Measurements from ENCODE around the gene LSM4.
"Not testable (repeated sequence)": the region's sequence is repeated elsewhere in the genome, so short reads cannot be mapped to it uniquely, and the experiment has no call there.

Gene LSM4

DNA sequence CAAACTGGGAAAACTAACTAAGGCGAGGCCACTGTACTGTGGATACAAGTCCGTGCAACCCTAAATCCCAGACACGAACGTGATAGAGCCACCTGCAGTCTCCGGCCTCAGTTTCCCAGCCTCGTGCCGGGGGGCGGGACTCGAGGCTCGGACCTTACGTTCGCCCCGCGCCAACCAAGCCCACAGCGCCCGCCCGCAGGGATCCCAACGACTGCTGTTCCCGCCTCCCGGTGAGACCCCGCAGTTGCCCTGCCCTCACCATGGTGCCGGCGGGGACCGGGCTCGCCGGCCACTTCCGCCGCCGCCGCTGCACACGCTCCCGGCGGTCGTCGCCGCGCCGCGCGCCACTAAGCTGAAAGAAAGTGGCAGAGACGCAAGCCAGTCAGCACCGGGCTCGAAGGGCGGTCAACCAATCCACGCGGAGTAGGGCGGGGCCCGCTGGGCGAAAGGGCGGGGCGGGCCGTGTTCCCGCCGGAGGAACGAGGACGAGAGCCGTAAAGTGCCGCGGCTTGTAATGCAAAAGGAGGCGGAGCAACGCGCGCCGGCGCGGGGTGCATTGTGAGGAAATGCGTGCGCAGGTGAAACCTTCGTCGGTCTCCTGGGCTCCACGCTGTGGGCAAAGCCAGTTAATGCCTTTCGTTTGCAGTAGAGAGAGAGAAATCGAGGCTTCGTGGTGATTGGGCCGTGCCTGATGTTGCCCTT lies at the start of gene LSM4:
Gene LSM4 (minus strand): TSS at position 318 of the 702 bp plus-strand sequence. CDS start 56 bp downstream, at position 262.
- peak; percentile 99 for DNase-seq

DNA sequence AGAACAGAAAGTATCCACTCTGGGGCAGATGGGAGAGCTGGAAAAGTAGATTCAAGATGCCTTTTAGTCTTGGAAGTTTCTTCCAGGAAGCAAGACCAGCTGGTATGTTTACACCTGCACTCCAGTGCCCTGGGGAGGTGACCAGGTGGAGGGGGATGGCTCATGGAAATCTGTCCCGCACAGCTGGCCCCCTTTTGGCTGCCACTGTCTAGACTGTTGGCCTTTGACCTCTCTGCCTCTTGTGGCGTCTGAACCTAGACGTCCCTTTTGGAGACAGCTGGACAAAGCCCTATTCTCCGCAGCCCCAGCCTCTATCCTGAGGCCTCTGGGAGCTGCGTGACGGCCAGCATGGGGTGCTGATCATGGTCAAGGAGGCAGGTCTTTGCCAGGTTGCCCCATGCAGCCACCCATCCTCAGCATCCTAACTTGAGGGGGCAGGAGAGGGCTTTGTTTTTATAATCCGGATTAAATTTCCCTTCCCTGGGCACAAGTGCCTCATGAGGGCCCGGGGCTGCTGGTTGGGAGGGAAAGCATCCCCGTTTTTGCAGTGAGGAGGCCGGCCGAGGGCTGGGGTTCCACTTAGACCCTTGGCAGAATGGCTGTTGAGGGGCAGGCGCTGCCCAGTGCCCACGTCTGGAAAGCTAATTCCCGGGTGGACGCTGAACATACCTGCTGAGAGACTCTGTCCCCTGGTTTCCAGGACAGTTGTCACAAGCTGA lies 45.8 kb upstream of the LSM4 start:
- DNase-seq: no peak

DNA sequence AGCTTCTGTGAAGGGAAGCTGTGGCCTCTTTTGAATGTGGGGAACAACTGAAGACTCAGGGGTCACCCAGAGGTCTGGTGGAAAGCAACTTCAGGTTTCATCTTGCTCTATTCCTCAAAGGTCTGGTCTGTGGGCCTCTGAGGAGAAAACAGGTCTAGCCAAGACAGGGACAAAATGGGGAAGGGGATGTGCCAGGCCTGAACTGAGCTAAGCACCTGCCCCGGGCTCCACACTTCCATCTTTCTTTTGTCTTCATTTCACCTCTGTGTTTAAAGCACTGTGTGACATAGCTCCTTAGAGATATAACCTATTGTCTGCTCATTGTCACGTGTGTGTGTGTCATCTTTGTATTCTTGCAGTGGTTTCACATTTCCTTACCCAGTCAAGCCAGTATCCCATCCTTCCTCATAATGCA lies 43.2 kb upstream of the LSM4 start:
- peak; percentile 28 for DNase-seq

DNA sequence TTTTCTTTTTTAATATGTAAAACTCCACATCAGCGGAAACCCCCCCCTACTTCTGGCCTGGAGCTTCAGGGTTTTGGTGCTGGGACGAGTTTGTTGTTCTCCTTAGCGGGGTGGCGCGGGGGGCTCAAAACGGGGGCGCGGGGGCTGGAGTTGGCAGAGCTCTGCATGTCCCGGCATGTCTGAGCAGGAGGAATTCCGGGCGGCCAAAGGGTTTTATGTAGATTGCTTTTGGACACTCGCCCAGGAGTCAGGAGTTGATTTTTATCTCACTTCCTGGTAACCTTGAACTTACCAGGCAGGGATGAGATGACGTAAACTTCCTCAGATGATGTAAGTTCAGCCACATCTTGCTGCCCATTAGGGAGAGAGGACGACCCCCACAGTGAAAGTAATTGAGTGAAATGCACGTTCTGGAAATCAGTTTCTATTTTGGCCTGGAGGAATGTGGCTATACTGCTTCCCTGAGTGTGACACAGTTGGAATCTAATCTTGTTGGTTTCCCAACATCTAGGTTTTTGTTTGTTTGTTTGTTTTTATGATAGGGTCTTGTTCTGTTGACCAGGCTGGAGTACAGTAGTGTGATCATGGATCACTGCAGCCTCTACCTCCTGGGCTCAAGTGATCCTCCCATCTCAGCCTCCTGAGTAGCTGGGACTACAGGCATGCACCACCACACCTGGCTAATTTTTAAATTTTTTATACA lies 42.1 kb upstream of the LSM4 start:
- peak; percentile 98 for DNase-seq

DNA sequence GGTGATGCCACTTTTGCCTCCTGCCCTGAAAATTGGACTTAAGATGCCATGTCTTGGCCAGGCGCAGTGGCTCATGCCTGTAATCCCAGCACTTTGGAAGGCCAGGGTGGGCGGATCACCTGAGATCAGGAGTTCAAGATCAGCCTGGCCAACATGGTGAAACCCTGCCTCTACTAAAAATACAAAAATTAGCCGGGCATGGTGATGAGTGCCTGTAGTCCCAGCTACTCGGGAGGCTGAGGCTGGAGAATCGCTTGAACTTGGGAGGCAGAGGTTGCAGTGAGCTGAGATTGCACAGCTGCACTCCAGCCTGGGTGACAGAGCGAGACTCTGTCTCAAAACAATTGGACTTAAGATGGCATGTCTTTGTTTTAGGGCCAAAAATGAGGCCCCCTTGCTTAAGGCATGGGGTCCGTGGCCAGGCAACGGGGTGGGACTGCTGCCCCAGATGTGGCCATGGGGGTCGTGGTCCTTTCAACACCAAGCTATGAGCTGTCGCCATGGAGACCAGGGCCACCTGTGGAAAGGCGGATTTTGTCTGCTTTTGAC lies 41.5 kb upstream of the LSM4 start:
- not testable (repeated sequence) for DNase-seq

DNA sequence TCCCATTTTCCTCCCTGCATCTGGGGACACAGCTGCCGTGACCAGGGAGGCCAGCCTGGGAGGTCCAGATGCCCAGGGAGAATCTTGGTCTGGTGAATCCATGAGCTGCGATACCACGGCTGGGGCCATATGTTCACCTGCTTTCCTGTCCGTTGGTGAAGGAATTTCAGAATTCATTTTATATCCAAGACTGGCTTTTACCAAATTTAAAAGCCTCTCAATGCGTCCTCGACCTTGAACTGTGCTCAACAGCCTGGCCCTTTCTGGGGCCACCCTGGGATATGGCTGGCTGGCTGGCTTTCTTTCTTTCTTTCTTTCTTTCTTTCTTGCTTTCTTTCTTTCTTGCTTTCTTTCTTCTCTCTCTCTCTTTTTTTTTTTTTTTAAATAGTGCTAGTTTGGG lies 40.9 kb upstream of the LSM4 start:
- no peak for DNase-seq

DNA sequence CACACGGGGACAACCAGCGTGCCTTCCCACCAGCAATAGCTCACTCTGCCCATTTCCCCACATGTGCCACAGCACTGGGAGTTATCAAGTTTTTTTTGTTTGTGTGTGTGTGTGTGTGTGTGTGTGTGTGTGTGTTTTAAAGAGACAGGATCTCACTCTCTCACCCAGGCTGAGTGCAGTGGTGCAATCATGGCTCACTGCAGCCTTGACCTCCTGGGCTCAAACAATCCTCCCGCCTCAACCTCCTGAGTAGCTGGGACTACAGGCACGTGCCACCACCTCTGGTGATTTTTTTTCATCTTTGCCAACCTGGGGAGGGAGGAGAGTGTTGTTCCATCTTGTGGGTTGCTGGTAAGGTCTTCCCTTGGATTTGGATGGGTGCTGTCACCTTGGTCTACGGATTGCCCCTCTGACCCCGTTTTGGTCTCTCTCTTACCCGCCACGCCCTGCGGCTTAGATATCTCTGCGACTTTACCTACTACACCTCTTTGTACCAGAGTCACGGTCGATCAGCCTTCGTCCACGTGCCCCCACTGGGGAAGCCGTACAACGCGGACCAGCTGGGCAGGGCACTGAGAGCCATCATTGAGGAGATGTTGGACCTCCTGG lies 40.2 kb upstream of the LSM4 start:
- DNase-seq: peak; percentile 47

DNA sequence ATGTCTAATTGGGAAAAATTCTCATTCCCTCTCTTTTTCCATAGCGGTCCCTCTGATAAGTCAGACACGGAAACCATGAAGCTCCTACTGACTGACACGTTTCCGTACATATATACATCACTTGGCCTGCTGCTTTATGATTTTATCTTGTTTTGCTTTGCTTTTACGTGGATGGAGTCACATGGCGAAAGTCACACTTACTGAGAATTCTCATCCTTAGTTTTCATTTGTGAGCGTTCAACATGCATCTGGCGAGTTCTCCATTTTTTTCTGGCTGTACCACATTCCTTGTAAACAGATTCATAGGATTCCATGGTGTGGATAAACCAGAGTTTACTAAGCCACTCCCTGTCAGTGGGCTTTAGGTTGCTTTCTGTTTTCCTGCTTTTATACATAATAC lies 38.8 kb upstream of the LSM4 start:
- DNase-seq: no peak

DNA sequence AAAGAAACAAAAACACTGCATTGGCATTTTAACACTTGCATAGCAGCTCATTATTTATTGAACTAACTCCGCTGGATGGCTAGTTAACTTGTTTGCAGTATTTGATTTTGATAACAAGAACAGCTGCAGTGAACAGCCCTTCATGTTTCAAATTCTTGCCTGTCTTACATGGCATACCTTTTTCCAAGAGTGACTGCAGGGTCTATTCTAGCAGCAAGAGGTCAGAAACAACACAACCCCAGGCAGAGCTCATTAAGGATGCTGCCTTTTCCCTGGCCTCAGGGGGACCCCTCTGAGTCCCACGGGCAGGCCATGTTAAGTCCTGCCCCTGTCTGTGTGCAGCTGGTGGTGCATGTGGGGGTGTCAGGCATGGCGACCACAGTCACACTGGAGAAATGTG lies 34.2 kb upstream of the LSM4 start:
- DNase-seq: no peak

DNA sequence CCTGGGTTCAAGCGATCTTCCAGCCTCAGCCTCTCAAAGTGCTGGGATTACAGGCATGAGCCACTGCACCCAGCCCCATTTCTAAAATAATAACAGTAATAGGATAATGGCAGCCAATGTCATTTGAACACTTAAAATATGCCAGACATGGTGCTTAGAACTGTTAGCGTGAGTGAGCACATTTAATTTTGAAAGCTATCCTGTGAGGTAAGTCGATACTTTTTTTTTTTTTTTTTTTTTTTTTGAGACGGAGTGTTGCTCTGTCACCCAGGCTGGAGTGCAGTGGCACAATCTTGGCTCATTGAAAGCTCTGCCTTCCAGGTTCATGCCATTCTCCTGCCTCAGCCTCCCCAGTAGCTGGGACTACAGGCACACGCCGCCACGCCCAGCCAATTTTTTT lies 31.9 kb upstream of the LSM4 start:
- not testable (repeated sequence) for DNase-seq

DNA sequence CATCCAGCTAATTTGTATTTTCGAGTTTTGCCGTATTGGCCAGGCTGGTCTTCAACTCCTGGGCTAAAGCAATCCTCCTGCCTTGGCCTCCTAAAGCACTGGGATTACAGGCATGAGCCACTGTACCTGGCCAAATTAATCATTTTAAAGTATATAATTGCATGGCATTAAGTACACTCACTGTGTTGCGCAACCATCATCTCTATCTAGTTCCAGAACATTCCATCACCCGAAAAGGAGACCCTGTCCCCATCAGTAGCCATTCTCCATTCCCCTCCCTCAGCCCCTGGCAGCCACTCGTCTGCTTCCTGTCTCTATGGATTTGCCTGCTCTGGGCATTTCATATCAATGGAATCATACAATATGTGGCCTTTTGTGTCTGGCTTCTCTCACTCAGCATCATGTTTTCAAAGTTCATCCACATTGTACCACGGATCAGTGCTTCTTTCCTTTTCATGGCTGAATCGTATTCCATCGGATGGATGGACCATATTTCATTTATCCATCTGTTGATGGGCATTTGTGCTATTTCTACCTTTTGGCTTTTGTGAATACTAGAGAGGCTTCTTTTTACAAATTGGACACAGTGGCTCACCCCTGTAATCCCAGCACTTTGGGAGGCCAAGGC lies 30.6 kb upstream of the LSM4 start:
- DNase-seq: no peak

DNA sequence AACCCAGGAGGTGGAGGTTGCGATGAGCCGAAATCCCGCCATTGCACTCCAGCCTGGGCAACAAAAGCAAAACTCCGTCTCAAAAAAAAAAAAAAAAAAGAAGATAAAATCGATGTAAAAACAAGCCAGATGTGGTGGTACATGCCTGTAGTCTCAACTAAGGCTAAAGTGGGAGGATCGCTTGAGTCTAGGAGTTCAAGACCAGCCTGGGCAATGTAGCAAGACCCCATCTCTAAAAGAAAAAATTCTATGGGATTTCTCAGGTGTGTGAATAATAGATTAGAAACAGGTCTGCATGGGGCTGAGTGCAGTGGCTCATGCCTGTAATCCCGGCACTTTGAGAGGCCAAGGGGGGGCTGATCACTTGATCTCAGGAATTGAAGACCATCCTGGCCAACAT lies 28.7 kb upstream of the LSM4 start:
- no peak for DNase-seq

DNA sequence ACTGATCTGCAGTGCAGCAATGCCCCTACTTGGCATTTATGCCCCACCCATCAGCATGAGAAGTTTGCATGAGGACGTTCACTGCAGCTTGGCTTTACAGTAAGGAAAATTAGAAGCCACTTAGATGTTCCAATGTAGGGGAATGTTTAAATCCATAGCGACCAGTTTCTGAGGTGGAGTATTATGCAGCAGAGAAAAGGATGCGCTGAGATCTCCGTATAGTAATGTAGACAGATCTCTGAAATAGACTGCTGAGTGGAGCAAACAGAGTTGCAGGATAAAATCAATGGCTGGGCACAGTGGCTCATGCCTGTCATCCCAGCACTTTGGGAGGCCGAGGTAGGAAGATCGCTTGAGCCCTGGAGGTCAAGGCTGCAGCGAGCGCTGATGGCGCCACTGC lies 27.6 kb upstream of the LSM4 start:
- DNase-seq: no peak

DNA sequence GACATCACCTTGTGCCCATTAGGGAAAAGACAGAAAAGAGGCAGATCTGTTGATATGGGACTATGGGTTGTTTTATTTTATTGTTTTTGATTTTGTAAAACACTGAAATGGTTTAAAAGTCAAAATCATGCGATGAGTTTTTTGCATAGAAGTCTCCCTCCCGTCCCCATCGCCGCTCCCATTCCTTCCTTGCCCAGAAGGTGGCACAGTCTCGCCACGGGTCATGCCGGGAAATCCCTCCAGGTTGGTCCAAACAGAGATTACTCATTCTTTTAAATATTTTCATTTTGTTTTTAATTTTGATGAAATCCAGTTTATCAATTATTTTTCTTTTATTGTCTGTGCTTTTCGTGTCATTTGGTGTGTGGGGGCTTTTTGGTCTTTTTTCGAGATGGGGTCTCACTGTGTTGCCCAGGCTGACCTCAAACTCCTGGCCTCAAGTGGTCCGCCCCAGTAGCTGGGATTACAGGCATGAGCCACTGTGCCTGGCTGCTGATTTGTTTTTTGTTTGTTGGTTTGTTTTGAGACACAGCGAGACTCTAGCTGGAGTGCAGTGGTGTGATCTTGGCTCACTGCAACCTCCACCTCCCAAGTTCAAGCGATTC lies 26.8 kb upstream of the LSM4 start:
- DNase-seq: peak; percentile 77

DNA sequence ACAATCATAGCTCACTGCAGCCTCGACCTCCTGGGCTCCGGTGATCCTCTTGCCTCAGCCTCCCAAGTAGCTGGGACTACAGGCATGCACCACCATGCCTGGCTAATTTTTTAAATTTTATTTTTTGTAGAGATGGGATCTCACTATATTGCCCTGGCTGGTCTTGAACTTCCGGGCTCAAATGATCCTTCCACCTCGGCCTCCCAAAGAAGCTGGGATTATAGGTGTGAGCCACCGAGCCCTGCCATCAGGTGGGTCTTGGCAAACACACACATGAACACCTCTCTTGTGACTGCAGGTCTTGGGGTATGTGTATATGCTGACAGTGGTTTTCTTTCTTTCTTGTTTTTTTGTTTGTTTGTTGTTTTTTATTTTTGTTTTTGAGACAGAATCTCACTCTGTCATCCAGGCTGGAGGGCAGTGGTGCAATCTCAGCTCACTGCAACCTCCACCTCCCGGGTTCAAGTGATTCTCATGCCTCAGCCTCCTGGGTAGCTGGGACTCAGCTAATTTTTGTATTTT lies 26.0 kb upstream of the LSM4 start:
- DNase-seq: not testable (repeated sequence)

DNA sequence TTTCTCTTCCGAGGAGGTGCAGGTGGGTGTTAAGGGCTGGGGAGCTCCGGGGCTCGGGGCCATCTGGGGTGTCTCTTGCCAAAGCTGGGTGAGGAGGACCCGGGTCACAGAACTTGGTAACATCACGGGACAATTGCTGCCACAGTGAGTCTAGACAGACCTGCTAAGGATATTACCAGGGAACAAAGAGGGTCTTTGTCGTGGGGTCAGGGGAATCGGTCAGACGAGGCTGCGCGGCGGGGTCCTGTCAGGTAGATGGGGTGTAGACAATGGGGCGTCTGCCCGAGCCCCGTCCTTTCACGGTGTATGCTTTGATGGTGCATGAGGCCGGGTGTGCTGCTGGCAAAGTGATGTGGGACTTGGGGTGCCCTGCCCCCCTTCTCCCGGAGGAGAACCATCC lies 25.3 kb upstream of the LSM4 start:
- DNase-seq: no peak

DNA sequence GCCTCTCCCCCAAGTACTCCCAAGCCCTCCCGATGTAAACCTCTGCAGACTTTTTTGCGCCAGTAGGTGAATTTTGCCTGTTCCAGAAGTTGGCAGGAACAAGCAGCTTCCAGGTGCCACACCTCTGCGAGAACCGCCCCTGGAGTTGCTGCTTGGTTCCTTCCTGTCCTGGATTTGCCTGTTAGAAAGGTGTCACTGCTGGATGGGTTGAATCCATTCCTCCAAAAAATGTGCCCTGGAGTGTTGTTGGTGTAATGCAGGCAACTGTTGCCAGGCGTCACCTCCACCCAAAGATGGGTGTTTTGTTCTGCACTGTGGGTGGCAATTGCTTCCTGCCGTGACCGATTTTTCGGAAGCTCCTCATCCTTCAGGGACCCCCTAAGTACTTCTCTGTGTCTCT lies 23.2 kb upstream of the LSM4 start:
- no peak for DNase-seq

DNA sequence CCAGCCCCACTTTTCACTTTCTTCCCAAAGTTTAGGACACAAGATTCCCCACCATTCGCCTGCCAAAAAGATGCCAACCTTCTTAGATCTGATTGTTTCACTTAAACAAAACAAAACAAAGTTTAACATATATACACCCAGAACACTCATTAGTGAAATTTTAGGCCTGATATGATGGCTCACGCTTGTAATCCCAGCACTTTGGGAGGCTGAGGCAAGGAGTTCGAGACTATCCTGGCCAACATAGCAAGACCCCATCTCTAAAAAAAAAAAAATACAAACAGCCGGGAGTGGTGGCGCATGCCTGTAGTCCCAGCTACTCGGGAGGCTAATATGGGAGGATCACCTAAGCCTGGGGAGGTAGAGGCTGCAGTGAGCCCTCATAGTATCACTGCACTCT lies 22.4 kb upstream of the LSM4 start:
- no peak for DNase-seq

DNA sequence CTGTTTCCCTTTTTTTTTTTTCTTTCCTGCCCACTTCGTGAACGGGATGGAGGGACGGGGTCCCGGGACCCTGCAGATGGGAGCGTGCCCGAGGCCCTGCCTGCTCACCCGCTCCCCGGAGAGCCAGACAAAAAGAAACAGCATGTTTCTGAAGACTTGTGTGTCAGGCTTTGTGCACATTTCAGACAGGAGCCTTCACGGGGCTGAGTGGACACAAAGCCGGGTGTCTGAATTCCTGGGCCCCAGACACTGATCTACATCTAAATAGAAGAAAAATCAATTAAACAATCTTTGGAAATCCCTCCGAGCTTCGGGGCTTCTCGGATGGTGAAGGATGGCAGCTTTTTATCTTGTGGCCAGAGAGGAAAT lies 21.7 kb upstream of the LSM4 start:
- no peak for DNase-seq

DNA sequence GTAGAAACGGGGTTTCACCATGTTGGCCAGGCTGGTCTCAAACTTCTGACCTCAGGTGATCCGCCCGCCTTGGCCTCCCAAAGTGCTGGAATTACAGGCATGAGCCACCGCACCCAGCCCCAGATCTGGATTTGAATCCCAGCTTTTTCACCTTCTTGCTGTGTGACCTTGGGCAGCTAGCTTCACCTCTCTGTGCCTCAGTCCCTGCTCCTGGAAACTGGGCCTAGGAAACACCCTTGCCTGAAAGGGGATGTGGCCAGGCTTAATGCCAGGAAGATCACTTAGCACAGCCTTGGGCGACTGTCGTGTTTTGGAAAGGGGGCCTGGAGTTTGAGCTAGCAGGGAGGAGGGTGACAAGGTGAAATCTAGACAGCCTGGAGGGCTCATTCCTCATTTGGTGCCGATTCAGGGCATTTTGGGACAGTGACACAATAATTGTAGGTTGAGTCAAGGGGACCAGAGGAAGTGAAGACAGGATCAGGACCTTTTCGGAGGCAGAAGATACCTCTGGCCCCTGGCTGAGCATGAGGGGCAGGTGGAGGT lies 19.3 kb upstream of the LSM4 start:
- DNase-seq: no peak

DNA sequence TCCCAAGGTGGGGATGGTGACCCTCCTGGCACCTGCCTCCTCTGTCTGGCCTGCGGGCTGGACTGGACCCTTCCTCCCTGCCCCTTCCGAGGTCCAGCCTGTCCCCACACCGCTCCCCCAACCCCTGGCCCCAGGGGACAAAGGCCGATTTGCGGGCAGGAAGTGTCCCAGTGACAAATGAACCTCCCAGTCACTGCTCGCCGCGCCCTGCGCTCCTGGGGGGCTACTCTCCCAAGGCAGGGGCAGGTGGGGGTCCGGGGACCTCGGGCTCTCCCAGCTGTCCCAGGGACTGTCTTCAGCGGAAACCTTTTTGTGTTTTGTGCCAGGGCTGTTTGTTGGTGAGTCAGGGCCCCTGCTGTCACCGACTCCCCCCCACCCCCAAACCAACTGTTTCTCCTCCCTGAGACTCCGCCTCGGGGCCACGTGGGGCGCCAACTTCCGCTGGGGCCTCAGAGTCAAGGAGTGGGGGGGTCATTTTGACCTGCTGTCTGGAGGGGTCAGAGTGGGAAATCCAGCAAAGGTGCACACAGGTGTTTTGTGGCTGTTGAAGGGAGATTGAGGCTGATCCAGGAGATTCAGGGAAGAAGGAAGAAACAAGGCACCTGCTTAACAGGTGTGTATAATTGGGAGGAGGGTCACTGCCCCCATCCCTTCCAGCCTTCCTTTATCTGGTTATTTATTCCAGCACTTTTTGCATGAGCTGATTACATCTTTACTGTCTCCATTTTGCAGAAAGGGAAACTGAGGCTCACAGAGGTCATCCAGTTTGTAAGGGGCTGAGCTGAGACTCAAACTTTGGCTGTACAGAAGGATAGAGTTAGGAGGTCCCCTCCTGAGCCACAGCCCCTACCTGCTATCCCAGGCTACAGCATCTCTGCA lies 18.4 kb upstream of the LSM4 start:
- DNase-seq: peak; percentile 73

Data from OCI-M1 (cell line).